GM10847 (cell line): ENCODE measurements around the gene GRAP2.

ENCODE experiments used
- POLR2A ChIP-seq: IDR thresholded peaks from 2 replicates; pipeline ENCODE4 v1.6.1; 2011; ENCODE audit not compliant: insufficient read length; ENCODE audit errors: extremely low read depth

The GRAP2 gene

DNA sequence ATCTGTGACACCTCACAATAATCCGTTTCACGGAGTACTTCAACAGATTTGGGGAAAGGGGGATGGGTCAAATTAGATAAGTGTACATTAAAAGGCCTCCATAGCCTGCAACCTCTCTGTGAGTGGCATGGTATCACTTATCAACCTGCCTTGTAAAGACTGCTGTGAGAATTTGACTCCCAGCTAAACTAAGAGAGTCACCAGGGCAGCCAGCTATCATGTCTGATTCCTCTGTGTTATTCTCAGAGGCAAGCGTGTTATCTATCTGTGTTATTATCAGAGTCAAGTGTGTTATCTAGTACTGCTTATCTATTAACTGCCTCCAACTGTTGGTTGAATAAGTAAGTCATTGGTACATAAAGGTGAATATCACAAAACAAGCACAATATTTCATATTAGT lies 89.8 kb downstream of the GRAP2 start:
- TF ChIP-seq POLR2A: no peak

DNA sequence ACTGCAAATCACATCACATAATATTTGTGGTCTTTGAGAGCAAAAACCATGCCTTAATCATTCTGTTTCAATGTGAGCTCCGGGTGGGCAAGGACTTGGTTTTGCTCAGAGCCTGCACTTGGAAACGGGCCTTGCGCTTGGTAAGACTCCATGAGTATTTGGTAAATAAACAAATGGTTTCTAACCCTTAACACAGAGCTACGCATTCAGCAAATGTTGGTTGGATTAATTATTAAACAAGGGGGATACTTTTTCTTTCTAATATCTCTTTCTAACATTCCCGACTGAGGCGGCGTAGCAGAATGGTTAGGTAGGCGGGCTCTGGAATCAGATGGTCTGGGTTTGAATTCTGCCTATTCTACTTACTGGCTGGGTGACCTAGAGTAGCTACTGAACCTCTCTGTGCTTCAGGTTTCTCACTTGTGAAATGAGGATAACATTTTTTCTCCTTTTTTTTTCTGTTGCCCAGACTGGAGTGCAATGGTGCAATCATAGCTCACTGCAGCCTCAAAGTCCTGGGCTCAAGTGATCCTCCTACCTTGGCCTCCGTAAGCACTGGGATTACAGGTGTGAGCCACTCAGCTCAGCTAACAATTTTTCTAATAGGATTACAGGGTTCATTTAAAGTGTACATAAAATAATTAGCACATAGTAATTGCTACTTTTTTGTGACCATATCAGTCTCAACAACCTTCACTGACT lies 90.4 kb downstream of the GRAP2 start:
- no peak for TF ChIP-seq POLR2A

DNA sequence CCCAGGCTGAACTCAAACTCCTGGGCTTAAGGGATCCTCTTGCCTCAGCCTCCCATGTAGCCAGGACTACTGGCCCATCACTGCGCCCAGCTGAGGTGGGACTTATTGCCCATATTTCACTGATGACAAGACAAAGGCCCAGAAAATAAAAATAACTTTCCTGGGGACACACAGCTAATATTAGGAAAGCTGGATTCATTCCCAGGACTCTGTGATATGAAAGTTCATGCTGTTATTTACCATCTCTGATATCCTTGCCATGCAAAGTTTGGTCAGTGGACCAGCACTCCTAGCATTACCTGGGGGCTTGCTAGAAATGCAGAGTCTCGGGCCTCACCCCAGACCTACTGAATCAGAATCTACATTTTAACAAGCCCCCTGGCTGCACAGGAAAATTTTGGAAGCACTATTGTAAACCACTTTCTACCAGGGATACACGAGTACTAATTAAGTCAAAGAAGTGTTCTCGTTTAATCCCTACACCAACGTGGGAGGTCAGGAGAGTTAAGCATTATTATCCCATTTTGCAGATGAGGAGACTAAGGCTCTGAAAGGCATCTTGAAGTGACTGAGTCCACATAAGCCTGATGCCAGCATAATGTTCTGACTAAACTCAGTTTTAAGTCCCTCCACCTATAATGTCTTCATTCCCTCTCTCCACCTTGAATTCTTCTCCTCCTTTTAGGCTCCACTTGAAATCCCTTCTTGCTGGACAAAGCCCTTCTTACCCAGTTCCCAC lies 91.4 kb downstream of the GRAP2 start:
- TF ChIP-seq POLR2A: no peak

DNA sequence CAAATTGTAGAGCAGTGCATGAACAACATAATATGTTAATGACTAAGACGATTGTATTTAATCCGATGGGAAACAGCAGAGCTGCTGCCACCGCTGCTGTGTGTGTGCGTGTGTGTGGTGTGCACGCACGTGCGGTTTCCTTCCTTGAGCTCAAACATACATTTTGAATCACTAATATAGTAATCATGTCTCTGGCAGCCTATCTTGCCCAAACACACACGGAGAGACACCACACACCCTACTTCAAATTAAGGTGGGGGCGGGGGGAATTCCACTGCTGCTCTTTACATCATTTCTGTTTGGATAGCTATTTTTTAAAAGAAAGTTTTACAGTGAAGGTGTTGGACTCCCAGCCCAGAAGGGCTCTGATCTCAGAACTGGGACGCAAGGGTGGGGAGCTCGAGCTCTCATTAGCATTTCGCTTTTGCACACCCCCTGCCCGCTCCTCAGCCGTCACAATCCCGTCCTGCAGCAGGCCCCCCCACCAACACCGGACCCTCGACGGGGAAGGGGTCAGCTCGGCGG lies 93.2 kb downstream of the GRAP2 start:
- TF ChIP-seq POLR2A: no peak

DNA sequence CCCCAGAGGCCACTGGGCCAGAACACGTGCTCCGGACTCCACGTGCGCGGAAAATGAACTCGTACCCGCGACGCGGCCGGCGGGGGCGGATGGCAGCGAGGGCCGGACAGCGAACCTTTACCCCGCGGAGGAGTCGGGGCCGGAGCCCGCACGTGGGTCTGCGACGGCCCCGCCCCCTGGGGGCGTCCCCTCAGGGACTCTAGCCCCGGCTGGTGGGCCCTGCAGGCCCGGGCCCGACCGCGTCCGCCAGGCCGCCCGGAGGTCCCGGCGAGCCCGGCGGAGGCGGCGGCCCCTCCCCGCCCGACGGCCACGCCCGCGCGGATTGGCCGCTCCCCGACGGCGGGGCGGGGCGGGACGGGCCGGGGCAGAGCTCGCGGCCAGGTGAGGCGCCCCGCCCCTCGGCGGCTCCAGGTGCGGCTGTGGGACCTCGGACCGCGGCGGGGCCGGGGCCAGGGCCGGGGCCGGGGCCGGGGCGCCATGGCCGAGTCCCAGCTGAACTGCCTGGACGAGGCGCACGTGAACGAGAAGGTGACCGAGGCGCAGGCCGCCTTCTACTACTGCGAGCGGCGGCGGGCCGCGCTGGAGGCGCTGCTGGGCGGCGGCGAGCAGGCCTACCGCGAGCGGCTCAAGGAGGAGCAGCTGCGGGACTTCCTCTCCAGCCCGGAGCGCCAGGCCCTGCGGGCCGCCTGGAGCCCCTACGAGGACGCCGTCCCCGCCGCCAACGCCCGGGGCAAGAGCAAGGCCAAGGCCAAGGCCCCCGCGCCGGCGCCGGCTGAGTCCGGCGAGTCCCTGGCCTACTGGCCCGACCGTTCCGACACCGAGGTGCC lies 93.9 kb downstream of the GRAP2 start, which contains the start of gene FAM83F:
Gene FAM83F (plus strand): TSS at position 389 of the 827 bp plus-strand sequence. CDS start 89 bp downstream, at position 478.
- no peak for TF ChIP-seq POLR2A

DNA sequence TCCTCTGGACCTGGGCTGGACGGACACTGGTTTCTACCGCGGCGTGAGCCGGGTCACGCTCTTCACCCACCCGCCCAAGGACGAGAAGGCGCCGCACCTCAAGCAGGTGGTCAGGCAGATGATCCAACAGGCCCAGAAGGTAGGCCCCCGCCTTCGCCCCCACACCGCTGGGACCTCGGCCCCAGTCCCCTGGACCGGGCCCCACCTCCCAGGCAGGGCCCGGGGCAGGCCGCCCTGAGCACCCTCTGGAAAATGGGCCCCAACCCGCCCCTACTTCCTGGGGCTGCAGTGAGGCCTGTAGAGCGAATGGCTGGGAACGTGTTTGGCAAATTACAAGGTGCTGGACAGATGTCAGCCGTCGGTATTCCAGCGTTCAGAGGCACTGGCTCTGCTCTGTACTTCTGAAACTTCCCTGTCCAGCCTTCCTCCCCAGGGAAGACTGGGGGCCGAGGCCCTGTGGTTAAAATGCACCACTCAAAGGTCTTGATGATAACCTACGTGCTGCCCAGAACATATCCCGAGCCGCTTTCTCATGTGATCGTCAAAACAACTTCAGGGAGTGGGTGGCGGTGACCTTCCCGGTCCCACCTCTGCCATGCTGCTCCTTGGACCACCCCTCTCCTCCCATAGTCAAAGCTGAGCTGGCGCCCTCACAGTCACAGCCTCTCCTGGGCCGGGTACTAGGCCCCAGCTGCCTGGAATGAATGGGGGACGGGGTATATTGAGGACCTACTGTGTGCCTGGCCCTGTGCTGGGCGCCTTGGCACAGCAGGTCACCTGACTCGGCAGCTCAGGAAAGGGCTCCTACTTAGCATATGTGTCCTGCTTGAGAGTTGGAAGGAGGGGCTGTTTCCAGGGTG lies 94.7 kb downstream of the GRAP2 start:
- no peak for TF ChIP-seq POLR2A

DNA sequence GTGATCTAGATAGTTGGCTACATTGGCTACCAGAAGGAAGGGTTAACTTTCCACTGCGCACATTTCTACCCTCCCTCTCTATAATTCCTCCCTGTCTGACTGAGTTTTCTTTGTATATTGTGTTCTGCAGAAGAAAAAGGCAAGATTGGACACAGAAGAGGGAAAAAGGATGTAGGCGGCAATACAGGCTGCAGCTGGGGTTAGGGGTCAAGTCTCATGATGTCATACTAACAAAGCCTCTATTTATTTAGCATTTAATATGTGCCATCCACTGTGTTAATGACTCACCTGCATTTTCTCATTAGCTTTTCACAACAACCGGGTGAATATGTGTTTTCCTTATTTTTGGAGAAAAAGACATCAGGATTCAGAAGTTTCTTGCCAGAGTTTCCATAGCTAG lies 95.8 kb downstream of the GRAP2 start:
- no peak for TF ChIP-seq POLR2A

DNA sequence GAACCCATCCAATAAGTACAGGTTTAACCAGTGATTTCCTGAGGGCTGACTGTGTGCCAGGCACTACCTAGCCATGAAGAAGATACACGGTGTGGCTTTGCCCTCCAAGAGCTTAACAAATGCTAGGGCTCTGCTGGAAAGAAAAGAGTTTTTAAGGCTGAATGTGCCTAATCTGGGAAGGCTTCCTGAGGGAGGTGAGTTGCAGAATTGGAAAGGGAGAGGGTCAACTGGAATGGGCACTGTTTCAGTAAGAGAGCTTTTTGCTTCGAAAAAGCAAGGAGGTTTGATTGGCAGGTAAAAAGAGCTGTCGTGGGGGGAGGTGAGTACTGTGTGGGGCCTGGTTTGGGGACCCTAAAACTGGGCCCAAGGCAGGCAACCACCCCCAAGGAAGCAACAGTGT lies 96.5 kb downstream of the GRAP2 start:
- TF ChIP-seq POLR2A: no peak

DNA sequence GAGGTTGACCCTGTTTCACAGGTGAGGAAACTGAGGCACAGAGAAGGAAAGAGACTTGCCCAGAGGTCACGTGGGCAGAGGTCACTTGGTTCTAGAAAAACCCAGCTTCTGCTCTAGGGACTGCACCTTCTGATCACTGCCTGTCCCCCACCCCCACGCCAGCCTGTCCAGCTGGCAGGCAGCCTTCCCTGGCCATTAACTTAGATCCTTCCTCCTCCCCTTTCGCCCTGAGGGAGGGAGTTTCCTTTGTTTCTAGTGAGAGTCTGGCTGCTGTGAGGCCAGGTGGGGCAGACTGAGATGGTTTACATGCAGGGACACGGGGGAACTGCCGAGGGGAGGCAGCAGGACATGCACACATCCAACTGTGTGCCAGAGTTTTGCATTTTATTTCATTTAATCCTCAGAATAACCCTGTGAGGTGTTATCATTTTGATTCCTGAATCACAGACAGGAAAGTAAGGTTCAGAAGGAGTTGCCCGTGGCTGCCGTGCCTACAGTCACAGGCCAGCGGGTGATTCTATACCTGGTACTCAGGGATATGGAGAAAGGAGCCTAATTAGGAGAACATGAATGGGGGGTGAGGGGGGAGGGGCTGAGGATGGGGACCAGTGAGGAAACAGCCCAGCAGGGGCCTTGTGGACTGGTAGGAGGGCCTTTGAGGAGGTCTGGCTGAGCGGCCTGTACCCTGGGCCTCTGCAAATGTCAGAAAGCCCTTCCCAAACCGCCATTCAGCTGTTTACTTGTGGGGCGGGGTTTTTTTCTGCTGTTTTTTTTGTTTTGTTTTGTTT lies 97.2 kb downstream of the GRAP2 start:
- no peak for TF ChIP-seq POLR2A

DNA sequence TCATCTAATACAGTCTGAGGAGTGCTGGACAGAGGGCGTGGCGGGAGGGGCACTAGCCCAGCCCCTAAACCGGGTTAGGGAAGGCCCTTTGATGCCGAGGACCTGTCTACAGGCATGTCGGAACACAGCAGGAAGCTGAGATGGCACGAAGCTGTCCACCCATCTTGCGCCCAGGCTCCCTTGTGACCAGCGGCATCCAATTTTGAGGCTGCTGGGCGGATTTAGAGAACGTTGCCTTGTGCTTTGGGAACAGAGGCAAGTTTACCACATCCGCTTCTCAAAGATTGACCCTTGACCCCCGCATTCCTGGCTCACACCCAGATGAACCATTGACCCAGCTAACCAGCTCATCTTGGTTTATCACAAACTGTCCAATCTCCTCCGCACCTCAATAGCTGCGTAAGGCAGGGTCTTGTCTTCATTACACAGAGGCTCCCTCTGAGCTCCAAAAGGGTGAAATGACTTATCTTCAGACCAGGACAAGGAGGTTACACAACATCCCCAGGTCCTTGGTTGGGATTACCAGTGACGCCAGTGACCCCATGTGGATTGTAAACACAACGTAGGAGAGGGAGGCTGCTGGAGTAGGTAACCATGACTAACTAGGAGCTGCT lies 98.4 kb downstream of the GRAP2 start:
- no peak for TF ChIP-seq POLR2A

DNA sequence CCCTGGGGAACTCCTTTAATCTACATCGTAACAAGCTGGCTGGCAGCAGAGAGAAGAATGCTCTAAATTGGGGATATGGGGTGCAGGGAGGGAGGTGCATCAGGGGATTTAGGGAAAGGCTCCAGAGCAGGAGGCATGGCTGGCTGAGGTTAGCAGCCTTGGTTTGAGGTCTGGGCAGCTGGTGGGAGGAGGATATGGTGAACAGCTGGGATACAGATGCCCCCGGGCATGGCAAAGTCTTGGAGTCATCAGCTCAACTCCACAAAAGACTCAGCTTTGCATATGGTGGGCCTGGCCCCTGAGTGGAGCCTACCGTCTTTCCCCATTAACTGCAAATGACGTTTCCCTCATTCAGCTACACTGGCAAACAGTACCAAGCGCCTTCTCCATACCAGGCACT lies 99.3 kb downstream of the GRAP2 start:
- no peak for TF ChIP-seq POLR2A

DNA sequence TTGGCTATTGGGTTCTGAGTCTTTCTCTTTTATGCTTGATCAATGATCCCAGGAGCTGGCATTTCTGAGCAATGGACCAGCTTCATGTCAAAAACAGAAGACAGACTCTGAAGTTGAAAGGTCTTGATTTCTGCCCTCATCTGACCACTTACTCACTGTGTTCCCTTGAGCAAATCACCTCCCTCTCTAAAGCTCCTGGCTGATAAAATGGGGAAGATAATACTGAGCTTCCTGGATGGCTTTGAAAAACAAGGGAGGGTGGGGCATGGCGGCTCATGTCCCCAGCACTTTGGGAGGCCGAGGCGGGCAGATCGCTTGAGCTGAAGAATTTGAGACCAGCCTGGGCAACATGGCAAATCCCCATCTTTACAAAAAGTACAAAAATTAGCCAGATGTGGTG lies 100.2 kb downstream of the GRAP2 start:
- no peak for TF ChIP-seq POLR2A

DNA sequence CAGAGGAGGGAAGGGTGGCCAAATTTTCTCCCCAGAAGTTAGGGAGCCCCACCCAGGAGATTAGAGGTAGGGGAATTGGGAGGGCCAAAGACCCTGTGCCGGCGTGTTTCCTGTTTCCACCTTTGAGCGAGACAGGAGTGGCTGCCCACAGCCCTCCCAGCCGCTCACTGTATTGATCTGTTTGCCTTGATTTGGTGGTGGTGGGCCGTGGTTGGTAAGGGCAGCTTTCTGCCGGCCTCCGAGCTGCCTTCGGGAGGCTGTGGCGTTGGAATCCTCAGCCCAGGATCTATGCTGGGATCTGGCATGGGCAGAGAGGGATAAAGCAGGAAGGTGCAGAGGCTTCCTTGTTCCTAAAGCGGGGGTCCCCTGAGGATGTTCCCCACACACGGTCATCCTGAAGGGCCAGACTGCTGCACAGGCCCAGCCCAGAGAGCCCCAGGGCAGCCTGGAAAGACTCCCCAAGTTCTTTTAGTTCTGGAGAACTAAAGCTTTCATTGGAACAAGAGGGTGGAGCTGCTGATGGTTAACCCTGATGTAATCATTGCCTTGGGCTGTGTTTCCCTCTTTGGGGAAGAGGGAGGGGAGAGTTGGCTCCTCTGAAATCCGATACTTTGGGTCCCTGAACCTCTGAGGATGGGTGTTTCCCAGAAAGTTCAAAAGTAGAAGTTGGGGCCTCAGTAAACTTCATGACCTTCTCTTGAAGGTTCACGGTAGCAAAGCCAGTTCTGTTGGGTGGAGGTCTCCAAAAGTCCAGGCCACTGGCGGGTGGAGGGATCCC lies 101.1 kb downstream of the GRAP2 start:
- no peak for TF ChIP-seq POLR2A
